Mesenteric fat pad (tissue), 1 donor: ENCODE measurements around the gene FOXA3. TPM values are rescaled to one million over a fixed set of nuclear protein-coding genes. Genes with fewer than 3 reads are reported as not detected.
"Not testable (repeated sequence)": the region's sequence is repeated elsewhere in the genome, so short reads cannot be mapped to it uniquely, and the experiment has no call there.

Source experiments
- DNase-seq: peaks from one replicate; pipeline ENCODE4 v3.0.0-alpha.2; 2020; ENCODE audit warnings: low spot score
- total RNA-seq: library from RNA; stranded (reverse); fragmentation: NEBNext Ultra II Directional; extraction: Animal tissue kit (Norgen Biotek cat#: 25700); gene quantifications from one replicate; pipeline ENCODE4 v1.2.1, GENCODE V29; 2021
- donor health status: DM: yes; HTN: yes; CAD: no.

FOXA3 gene
- total RNA-seq, 1 donor from 2014 or later: not detected

GRCh38 chr19:45827459-45828093, 36.5 kb upstream of the FOXA3 start:
- no peak for DNase-seq

- no peak for DNase-seq
Observed at GRCh38 chr19:45828523-45828922, 35.6 kb upstream of the FOXA3 start.

GRCh38 chr19:45828945-45829344, 35.2 kb upstream of the FOXA3 start:
- DNase-seq: no peak

GRCh38 chr19:45834970-45835369, 29.2 kb upstream of the FOXA3 start:
- no peak for DNase-seq

GRCh38 chr19:45842198-45842597, 21.9 kb upstream of the FOXA3 start:
- no peak for DNase-seq

GRCh38 chr19:45847663-45848062, 16.5 kb upstream of the FOXA3 start:
- DNase-seq: no peak

GRCh38 chr19:45848922-45849321, 15.2 kb upstream of the FOXA3 start:
- DNase-seq: no peak

GRCh38 chr19:45852145-45852750, 11.9 kb upstream of the FOXA3 start:
- no peak for DNase-seq

GRCh38 chr19:45852983-45853382, 11.1 kb upstream of the FOXA3 start:
- DNase-seq: no peak

- no peak for DNase-seq
Observed at GRCh38 chr19:45854167-45854778, 9.9 kb upstream of the FOXA3 start.

GRCh38 chr19:45860359-45861259, 3.5 kb upstream of the FOXA3 start:
- DNase-seq: no peak

GRCh38 chr19:45862271-45862563, 1.9 kb upstream of the FOXA3 start:
- no peak for DNase-seq

- peak; percentile 99 for DNase-seq
Observed at GRCh38 chr19:45862564-45863334, 1.4 kb upstream of the FOXA3 start, which contains the start of gene SYMPK. TSS of gene SYMPK (minus strand) at chr19:45863147. CDS start at chr19:45854495, 8,652 bp downstream.

- no peak for DNase-seq
Observed at GRCh38 chr19:45863335-45863839, 739 bp upstream of the FOXA3 start.

- no peak for DNase-seq
Observed at GRCh38 chr19:45864629-45865082, 530 bp downstream of the FOXA3 start.

GRCh38 chr19:45865269-45865948, 1.3 kb downstream of the FOXA3 start:
- DNase-seq: no peak

- DNase-seq: no peak
Observed at GRCh38 chr19:45866400-45867176, 2.5 kb downstream of the FOXA3 start.

GRCh38 chr19:45867241-45867640, 3.1 kb downstream of the FOXA3 start:
- DNase-seq: not testable (repeated sequence)

GRCh38 chr19:45870798-45871197, 6.7 kb downstream of the FOXA3 start:
- no peak for DNase-seq
